CD4-positive, alpha-beta T cell treated with Interleukin-15 for 1 hour (primary cell): ENCODE results near the gene CXCL6.

Experiments
- DNase-seq: peaks from one replicate; pipeline ENCODE4 v3.0.0-alpha.2; 2020

The CXCL6 gene

GRCh38 chr4:73869130-73870055 lies 32.9 kb downstream of the CXCL6 start, which contains the start of gene CXCL1:
CXCL1 (plus strand) TSS chr4:73869393; CDS start chr4:73869471, 78 bp downstream.
- DNase-seq: no peak

- no peak for DNase-seq
These were observed 33.8 kb downstream of the CXCL6 start for GRCh38 chr4:73870260-73870659.

GRCh38 chr4:73870768-73871167 lies 34.3 kb downstream of the CXCL6 start:
- no peak for DNase-seq

GRCh38 chr4:73871511-73872310 lies 35.2 kb downstream of the CXCL6 start:
- DNase-seq: no peak

GRCh38 chr4:73872316-73873108 lies 36.0 kb downstream of the CXCL6 start:
- no peak for DNase-seq

- no peak for DNase-seq
These were observed 37.9 kb downstream of the CXCL6 start for GRCh38 chr4:73874386-73874785.

GRCh38 chr4:73875401-73875800 lies 38.9 kb downstream of the CXCL6 start:
- DNase-seq: no peak

- no peak for DNase-seq
These were observed 46.8 kb downstream of the CXCL6 start for GRCh38 chr4:73883306-73883705.

GRCh38 chr4:73885574-73886267 lies 49.2 kb downstream of the CXCL6 start:
- no peak for DNase-seq
